Stimulated activated CD4-positive, alpha-beta T cell treated with anti-CD3 and anti-CD28 coated beads, TNF-alpha, amount 100 ng/mL, for 1 hour (primary cell): ENCODE results near the gene CYP2B6.
"Not testable (repeated sequence)": the region's sequence is repeated elsewhere in the genome, so short reads cannot be mapped to it uniquely, and the experiment has no call there.

ENCODE experiments used
- DNase-seq, 3 donors: peaks; one replicate each; pipeline ENCODE4 v3.0.0-alpha.2; 2020; ENCODE audit warnings: low read depth in 3 of 3, low spot score in 1 of 3

CYP2B6 gene

DNA sequence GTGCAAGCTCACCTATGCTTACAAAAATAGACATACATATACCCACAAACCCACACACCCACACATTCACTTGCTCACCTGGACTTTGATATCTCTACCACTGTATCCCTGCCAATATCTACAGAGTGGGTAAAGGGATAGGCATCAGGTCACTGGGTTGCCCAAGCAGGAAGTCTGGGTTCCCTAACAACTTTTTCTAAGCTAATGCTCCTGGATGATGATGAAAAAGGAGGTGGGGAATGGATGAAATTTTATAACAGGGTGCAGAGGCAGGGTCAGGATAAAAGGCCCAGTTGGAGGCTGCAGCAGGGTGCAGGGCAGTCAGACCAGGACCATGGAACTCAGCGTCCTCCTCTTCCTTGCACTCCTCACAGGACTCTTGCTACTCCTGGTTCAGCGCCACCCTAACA, at the start of gene CYP2B6:
TSS of gene CYP2B6 (plus strand) at position 311 of the 410 bp plus-strand sequence. CDS start at position 335, 24 bp downstream.
- no peak for DNase-seq

DNA sequence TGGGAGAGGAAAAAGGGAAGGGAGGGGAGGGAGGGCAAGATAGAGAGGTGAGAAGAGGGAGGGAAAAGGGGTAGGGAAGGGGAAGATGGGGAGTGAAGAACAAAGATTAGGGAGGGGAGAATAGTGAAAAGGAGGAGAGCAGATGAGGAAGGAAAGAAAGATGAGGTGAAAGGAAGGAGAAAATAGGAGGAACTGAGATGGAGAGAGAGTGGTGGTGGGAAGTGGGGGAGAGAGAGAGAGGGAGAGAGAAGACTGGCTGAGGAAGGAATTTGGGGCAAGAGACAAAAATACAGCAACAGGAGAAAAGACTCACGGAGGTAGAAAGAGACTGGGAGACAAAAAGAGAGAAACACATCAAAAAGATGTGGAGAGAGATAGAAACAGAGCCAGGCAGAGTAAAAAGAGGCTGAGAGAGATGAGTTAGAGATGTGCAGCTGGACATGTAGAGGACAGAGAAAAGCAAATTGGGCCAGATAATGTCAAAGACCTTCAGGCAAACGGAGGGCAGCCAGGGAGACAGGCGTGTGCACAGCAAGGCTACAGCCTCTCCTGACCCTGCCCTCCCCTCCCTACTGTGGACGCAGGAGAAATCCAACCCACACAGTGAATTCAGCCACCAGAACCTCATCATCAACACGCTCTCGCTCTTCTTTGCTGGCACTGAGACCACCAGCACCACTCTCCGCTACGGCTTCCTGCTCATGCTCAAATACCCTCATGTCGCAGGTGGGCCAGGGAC, 49.4 kb upstream of the CYP2B6 start:
- DNase-seq = no peak

DNA sequence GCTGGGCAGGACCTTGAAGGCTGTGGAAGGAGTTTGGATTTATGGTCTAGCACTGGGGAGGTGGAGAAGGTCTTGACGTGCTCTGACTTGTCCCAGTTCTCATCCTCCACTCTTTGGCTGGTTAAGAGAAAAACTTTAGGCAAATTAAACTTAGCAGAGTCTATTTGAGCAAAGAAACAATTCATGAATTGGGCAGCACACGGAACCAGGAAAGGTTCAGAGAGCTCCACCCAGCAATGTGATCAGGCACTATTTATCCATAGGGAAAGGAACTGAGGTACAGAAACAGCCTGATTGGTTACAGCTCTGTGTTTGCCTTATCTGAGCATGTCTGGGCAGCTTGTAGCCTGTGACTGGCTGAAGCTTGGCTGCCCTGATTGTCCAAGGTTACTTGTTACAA, 45.4 kb upstream of the CYP2B6 start:
- no peak for DNase-seq

DNA sequence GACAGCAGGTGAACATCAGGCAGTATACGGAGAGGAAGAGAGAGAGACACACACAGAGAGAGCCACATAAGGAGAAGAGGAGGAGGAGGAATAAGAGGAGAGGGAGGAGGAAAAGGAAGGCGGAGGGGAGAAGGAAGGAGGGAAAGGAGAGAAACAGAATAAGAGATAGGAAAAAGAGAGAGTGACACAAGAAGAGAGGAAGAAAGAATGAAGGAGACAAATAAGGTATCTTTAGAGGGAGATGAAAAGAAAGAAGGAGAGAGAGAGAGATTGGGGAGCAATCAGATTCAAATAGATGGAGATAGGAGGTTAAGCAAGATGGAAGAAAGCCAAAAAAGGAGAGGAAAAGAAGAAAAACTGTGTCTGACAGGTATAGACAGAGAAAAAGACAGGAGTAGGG, 44.0 kb upstream of the CYP2B6 start:
- no peak for DNase-seq

DNA sequence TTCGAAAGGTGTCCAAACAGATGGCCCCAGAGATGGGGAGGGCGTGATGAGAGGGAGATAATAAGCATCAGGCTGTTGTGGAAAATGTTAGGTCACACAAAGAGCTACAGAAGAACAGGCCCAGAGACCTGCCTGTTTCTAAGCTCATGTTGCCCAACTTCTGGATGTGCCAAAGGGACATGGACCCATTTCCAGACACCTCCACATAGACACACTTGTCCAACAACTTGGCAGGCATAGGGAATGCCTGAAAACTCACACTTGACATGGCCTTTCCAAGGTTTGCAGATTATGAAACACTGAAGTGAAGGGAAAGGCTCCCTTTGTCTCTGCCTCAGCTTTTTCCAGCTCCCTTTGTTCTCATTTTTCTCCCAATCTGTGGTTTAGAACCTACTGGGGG, 43.5 kb upstream of the CYP2B6 start:
- no peak for DNase-seq

DNA sequence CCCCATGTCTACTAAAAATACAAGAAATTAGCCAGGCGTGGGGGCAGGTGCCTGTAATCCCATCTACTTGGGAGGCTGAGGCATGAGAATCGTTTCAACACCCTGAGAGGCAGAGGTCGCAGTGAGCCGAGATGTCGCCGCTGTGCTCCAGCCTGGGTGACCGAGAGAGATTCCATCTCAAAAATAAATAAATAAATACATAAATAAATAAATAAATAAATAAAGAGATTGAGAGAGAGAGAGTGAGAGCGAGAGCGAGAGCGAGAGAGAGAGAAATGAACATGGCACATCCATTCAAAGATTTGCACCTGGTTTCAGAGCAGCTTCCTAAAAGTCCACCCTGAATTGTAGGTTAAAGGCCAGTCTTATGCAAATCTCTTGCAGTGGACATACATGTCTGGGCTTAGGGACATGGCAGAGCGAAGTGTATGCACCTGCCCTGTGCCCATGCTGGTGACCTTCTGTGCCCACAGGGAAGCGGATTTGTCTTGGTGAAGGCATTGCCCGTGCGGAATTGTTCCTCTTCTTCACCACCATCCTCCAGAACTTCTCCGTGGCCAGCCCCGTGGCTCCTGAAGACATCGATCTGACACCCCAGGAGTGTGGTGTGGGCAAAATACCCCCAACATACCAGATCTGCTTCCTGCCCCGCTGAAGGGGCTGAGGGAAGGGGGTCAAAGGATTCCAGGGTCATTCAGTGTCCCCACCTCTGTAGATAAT, 42.3 kb upstream of the CYP2B6 start:
- DNase-seq = no peak

DNA sequence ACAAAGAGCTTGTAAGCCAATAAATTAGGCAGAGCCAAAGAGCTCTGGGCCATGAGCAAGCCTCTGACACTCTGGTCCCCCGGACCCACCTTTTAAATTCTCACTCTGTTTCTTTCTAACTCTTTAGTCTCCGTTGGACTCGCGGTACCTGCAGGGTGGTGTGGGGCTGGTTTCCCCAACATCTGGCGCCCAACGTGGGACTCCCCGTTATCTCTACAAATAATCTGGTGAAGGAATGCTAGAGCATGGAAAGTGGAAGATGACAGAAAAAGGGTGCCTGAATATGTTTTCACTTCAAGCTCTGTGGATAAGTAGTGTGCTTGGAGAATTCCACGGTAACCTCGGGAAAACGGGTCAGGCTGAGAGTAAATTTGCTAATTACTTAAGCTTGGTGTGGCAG, 36.5 kb upstream of the CYP2B6 start:
- DNase-seq = no peak

DNA sequence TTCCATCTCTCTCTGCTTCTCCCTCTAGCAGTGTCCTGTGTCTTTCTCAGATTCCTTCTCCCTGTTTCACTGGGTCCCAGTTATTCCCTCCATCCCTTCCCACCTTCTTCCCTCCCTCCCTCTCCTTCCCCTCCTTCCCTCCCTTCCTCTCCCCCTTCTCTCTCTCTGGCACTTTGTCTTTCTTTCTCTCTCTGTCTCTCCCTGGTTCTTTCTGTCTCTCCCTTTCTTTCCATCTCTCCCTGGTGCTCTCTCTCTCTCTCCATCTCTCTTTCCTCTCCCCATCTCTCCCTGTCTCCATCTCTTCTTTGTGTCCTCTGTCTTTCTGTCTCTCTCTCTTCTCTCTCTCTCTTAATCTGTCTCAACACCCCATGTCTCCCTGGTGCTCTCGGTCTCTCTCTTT, 31.7 kb upstream of the CYP2B6 start:
- DNase-seq = no peak

DNA sequence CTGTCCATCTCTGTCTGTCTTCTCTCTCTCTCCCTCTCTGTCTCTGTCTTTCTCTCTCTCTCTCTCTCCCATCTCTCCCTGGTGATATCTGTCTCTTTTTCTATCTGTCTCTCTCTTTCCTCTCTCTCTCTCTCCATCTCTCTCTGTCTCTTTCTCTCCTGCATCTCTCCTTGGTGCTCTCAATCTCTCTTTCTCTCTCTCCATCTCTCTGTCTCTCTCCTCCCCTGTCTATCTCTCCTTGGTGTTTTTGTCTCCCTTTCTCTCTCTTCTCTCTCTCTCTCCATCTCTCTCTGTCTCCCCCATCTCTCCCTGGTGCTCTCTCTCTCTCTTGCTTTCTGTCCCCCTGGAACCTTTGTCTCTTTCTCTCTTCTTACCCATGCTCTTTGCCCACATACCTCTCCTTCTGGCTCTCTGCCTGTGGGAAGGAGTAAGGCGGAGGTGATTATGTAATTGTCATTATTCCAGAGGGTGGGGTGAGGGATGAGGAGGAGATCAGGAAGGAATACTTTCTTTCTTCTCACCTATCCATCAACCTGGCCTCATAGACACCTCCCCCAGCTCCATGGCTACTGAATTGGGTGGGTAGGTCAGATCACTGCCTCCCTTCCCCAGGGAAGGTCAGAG, 30.9 kb upstream of the CYP2B6 start:
- DNase-seq = no peak

DNA sequence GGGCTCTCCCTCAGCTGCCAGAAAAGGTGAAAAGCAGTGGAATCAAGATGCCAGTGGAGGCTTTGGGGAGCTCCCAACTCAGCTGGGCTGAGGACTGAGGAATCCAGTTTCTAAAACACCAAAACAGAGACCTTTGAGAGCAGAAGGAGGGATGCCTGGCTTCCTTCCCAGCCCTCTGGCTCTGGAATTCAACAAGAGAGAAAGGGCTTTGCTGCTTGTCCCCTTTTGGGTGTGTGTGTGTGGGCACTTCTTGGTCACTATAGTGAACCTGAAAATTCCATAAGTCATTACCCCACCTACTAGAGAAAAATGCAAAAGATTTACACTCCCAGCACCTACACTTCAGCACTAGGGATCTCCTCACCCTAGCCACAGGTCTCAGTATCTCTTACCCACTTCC, 30.3 kb upstream of the CYP2B6 start:
- DNase-seq = no peak

DNA sequence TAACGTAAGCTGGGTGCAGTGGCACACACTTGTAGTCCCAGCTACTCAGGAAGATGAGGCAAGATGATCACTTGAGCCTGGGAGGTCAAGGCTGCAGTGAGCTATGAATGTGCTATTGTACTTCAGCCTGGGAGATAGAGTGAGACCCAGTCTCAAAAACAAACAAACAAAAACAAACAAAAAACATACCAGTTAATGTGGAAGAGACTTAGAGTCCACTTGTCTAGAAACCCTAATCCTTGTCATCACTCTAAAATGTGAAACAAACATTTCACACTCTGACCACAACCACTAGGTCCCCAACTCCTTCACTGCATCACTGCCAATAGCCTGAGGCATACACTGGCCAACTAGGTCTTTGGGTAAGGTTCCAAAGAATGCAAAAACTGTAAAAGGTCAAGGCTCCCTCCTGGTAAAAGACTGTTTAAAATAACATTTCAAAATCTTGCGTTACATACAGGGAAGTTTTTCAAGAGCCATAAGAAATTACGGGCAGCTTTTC, 28.6 kb upstream of the CYP2B6 start:
- DNase-seq = no peak

DNA sequence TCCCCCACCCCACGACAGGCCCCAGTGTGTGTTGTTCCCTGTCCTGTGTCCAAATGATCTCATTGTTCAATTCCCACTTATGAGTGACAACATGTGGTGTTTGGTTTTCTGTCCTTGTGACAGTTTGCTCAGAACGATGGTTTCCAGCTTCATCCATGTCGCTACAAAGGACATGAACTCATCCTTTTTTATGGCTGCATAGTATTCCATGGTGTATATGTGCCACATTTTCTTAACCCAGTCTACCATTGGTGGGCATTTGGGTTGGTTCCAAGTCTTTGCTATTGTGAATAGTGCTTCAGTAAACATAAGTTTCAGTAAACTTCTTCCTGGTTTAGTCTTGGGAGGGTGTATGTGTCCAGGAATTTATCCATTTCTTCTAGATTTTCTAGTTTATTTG, 26.7 kb upstream of the CYP2B6 start:
- not testable (repeated sequence) for DNase-seq

DNA sequence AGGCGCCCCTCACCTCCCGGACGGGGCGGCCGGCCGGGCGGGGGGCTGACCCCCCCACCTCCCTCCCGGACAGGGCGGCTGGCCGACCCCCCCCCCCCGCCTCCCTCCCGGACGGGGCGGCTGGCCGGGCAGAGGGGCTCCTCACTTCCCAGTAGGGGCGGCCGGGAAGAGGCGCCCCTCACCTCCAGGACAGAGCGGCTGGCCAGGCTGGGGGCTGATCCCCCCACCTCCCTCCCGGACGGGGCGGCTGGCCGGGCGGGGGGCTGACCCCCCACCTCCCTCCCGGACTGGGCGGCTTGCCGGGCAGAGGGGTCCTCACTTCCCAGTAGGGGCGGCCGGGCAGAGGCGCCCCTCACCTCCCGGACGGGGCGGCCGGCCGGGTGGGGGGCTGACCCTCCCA, 25.7 kb upstream of the CYP2B6 start:
- not testable (repeated sequence) for DNase-seq

DNA sequence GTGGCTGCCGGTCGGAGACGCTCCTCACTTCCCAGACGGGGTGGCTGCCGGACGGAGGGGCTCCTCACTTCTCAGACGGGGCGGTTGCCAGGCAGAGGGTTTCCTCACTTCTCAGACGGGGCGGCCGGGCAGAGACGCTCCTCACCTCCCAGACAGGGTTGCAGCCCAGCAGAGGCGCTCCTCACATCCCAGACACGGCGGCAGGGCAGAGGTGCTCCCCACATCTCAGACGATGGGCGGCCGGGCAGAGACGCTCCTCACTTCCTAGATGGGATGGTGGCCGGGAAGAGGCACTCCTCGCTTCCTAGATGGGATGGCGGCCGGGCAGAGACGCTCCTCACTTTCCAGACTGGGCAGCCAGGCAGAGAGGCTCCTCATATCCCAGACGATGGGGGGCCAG, 24.5 kb upstream of the CYP2B6 start:
- not testable (repeated sequence) for DNase-seq

DNA sequence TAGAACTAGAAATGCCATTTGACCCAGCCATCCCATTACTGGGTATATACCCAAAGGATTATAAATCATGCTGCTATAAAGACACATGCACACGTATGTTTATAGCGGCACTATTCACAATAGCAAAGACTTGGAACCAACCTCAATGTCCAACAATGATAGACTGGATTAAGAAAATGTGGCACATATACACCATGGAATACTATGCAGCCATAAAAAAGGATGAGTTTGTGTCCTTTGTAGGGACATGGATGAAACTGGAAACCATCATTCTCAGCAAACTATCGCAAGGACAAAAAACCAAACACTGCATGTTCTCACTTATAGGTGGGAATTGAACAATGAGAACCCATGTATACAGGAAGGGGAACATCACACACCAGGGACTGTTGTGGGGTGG, 23.0 kb upstream of the CYP2B6 start:
- DNase-seq = not testable (repeated sequence)

DNA sequence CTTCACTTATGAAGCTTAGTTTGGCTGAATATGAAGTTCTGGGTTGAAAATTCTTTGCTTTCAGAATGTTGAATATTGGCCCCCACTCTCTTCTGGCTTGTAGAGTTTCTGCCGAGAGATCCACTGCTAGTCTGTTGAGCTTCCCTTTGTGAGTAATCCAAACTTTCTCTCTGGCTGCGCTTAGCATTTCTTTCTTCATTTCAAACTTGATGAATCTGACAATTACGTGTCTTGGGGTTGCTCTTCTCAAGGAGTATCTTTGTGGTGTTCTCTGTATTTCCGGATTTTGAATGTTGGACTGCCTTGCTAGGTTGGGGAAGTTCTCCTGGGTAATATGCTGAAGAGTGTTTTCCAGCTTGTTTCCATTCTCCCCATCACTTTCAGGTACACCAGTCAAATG, 21.4 kb upstream of the CYP2B6 start:
- not testable (repeated sequence) for DNase-seq

DNA sequence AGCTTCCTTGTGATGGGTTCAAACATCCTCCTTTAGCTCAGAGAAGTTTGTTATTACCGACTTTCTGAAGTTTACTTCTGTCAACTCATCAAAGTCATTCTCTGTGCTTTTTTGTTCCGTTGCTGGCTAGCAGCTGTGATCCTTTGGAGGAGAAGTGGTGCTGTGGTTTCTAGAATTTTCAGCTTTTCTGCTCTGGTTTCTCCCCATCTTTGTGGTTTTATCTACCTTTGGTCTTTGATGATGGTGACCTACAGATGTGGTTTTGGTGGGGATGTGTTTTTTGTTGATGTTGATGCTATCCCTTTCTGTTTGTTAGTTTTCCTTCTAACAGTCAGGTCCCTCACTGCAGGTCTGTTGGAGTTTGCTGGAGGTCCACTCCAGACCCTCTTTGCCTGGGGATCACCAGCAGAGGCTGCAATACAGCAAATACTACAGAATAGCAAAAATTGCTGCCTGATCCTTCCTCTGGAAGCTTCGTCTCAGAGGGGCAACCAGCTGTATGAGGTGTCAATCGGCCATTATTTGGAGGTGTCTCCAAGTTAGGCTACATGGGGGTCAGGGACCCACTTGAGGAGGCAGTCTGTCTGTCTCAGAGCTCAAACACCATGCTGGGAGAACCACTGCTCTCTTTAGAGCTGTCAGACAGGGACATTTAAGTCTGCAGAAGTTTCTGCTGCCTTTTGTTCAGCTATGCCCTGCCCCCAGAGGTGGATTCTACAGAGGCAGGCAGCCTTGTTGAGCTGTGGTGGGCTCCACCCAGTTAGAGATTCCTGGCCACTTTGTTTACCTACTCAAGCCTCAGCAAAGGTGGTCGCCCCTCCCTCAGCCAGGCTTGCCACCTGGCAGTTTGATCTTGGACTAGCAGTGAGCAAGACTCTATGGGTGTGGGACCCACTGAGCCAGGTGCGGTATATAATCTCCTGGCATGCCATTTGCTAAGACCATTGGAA, 20.4 kb upstream of the CYP2B6 start:
- DNase-seq = peak in 2 of 3 donors; percentile 1 to 2

DNA sequence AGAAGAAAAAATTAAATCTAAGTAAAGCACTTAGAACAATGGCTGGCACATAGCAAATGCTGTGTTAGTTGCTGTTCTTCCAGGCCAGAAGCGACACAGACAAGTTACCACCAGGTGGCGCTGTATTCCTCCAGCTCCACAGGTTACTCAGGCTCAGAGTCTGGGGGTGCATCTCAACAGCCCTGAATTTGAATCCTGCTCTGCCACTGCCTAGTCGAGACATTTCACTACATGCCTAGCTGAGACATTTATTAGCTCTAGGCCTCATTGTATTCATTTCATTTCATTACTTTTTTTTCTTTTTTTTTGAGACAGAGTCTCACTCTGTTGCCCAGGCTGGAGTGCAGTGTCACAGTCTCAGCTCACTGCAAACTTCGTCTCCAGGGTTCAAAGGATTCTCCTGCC, 16.4 kb upstream of the CYP2B6 start:
- peak; percentile 53 to 62 (median 57) for DNase-seq

DNA sequence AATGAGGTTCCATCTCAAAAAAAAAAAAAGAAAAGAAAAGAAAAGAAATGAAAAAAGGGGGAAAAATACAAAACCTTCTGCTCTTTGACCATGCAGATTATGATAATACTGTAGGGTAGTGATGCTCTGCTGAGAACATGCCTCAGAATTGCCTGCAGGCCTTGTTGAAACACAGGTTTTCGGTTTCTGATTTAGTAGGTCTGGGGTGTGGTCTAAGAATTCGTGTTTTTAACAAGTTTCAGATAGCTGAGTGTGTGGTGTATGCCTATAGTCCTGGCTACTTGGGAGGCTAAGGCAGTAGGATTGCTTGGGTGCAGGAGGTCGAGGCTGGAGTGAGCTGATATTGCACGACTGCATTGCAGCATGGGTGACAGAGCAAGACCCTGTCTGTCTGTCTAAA, 14.9 kb upstream of the CYP2B6 start:
- DNase-seq = no peak

DNA sequence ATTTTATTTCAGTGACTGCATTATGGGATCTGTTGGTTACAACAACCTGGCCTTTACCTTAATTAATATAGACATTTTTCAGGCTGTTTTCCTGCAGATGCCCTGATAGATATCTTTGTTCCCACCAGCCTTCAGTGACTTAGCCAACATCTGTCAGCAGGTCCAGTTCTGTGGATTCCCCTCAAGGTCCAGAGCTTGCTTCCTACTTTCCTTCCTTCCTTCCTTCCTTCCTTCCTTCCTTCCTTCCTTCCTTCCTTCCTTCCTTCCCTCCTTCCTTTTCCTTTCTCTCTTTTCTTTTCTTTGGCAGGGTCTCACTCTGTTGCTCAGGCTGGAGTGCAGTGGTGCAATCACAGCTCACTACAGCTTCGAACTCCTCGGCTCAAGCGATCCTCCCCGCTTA, 14.4 kb upstream of the CYP2B6 start:
- DNase-seq = no peak

DNA sequence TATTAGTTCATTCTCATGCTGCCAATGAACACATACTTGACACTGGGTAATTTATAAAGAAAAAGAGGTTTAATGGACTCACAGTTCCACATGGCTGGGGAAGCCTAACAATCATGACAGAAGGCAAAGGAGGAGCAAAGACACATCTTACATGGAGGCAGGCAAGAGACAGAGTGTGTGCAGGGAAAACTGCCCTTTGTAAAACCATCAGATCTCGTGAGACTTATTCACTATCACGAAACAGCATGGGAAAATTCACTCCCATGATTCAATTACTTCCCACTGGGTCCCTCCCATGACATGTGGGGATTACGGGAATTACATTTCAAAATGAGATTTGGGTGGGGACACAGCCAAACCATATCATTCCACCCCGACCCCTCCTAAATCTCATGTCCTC, 11.3 kb upstream of the CYP2B6 start:
- DNase-seq = not testable (repeated sequence)
